22Rv1 (cell line): ENCODE measurements around the gene C16orf89.
"Not testable (repeated sequence)": the region's sequence is repeated elsewhere in the genome, so short reads cannot be mapped to it uniquely, and the experiment has no call there.

Experiments used
- CTCF ChIP-seq: fragments of 450-650 bp; IDR thresholded peaks from 2 replicates; pipeline ENCODE4 v1.5.1; 2017; ENCODE audit warnings: mild to moderate bottlenecking
- ZFX ChIP-seq: fragments of 450-650 bp; IDR thresholded peaks from 2 replicates; pipeline ENCODE4 v1.6.1; 2017; ENCODE audit warnings: antibody characterized with exemption, borderline replicate concordance

- TF ChIP-seq CTCF, ZFX: not testable (repeated sequence)
Measured at GRCh38 chr16:5097470-5098220, 31.9 kb upstream of the C16orf89 start, which contains the start of gene EEF2KMT.
